SKM-1 treated with dmso at 0.1 percent for 144 hours (cell line): ENCODE measurements around the gene ENO2.

Source experiments
- DNase-seq: peaks from one replicate; lab custom pipeline; 2025; ENCODE audit not compliant: unreplicated experiment; lab: John Stamatoyannopoulos, UW

ENO2 gene

DNA sequence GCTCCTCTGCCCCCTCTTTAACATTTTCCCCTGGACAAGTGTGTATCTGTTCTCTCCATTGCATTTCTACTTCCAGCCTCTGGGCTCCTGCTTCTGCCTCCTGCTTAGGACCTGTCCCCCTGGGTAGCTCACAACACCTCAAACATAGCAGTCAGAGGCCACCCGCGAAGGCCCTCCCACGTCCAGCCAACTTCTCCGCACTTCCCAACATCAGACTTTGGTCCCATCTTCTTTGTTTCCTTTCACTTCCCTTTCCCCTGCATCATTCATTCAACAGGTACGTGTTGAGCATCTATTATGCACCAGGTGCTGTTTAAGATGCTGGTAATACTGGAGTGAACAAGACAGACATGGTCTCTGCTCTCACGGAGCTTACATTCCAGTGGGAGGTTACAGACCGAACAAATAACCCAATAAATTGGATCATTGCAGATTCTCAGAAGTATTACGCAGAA, 32.6 kb downstream of the ENO2 start:
- DNase-seq, result no peak

DNA sequence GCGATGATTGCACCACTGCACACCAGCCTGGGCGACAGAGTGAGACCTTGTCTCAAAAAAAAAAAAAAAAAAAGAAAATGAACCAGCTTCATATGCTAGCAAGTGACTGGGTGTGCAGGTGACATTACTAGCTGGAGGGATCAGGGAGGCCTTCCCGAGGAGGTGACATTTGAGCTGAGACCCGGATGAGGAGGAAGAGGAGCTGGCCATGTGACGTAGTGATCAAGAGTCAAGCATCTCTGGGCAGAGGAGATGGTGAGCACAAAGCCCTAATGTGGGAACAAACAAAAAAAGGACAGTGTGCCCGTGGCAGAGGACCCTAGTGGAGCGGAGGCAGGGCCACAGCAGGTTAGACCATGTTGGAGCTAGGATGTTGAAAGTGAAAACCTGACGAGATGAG, 33.2 kb downstream of the ENO2 start:
- DNase-seq, result no peak

- no peak for DNase-seq
Measured at GRCh38 chr12:6948873-6949594, 34.7 kb downstream of the ENO2 start.

DNA sequence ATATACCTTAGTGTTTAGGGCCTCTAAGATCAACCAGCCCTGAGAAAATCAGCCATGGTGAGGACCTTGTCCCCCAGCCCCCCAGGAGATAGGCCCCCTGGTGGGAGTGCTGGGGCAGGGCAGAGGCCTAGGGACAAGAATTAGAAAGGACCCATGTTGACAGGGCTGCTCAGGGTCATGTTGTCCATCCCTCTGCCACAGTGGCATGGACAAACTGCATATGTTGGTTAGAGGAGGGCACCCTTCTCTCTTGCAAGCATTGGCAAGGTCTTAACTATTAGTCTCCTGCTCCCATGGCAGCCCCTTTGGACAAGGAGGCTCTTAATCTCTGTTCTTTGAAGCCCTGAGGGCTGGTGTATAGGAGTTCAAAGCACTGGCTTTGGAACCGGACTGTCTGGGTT, 36.0 kb downstream of the ENO2 start:
- no peak for DNase-seq

DNA sequence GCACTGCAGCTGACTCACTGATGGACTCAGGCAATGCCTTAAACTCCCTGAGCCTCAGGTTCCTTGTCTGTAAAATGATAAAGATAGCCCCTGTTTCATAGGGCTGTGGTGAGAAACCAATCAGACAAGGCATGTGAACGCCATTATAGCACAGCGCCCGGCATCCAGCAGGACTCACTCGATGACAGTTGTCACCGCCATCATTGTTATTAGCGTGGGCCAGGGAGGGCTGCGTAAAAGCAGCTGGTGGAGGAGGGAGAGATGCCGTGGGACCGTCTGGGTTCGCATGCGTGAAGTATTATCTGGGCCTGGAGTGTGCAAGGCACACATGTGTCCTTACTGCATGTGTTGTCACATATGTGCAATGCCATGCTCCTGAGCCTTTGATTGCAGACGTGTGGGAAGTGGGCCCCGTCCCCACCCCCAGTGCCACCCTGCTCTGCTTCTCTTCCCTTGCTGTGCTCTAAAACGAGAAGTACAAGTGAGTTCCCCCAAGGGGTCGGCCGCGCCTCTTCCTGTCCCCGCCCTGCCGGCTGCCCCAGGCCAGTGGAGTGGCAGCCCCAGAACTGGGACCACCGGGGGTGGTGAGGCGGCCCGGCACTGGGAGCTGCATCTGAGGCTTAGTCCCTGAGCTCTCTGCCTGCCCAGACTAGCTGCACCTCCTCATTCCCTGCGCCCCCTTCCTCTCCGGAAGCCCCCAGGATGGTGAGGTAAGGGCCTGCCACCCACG, 36.6 kb downstream of the ENO2 start, which contains the start of gene PTPN6:
PTPN6 (plus strand) TSS at position 546 of the 730 bp plus-strand sequence; CDS start at position 703, 157 bp downstream.
- DNase-seq, result peak; percentile 50

DNA sequence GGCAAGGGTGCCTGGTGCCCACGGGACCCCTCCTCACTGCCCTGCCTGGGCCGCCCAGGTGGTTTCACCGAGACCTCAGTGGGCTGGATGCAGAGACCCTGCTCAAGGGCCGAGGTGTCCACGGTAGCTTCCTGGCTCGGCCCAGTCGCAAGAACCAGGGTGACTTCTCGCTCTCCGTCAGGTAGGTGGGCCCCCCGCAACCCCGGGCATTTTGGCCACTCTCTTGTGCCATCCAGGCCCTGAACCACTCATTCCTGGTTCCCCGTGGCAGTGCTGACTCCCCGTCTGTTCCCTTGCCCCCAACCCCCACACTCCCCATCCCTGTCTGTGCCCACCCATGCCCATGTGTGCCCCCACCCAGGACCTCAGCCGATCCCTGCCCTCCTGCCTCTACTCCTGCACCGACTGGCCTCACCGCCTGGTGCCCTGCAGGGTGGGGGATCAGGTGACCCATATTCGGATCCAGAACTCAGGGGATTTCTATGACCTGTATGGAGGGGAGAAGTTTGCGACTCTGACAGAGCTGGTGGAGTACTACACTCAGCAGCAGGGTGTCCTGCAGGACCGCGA, 37.3 kb downstream of the ENO2 start:
- DNase-seq, result no peak

DNA sequence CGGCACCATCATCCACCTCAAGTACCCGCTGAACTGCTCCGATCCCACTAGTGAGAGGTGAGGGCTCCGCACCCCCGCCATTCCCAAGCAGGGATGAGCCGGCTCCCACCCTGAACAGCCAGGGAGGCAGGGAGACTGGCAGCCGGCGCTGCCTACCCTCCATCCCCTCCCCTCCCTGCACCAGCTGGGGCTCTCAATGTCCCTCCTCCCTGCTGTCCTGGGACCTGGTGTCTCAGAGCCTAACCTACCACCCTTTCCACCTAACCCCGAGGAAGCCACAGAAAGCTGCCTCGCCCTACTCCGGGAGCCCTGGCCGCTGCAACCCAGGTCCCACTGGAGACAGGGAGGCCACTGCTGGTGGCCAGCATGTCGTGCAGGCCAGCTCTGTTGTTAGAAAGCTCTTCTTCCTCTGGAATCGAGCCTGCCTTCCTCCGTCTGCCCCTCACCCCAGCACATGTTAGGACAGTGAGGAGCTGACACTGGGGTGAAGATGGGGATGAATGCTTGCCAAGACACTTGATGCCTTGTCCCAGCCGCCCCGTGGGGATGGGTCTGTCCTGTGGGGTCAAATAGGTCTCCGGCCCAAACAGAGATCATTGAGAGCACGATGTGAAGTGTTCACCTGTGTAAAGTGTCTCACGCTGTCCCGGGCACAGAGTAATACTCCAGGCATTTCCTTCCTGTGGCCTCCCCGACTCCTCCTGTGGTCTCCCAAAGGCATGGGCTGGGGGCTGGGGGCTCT, 37.9 kb downstream of the ENO2 start:
- DNase-seq, result no peak

GRCh38 chr12:6952863-6953441, 38.6 kb downstream of the ENO2 start:
- DNase-seq, result no peak

DNA sequence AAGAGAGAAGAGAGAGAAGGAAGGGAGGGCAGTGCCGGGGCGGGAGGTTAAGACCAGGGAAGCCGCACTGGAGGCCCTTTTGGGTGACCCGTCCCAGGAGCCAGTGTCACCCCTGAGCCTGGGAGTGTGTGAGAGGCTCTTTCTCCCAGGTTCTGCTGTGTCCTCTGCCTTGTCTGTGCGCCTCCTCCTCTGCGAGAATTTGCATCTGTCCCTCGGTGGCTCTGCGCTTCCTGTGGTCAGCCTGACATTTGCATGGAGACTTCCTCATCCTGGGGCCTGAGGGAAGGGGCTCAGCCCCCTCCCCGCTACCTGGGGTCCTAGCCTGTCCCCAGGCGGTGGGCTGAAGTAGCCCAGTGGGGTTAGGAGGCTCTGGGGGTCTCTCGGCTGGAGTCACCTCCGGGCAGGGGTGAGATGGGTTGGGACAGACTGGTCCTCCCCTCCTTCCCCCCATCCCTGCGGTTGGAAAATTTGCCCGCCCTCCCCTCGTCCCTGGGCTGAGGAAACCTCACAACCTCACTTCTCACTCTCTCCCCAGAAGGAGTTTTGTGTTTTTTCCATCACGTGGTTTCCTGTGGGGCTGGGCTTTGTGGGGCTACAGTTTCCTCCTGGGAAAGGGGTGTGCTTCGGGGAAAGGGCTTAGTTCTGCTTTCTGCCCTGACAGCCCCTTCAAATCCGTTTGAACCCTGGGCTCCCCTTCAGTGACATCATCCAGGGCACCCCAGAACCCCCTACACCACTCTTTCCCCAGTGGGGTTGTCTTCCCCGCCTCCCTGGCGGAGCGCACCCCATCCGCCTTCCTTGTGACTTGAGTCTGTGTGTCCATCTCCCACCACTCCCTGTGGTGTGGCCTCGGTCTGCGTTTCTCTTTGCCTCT, 39.3 kb downstream of the ENO2 start:
- DNase-seq, result peak; percentile 81

GRCh38 chr12:6954316-6955107, 40.1 kb downstream of the ENO2 start:
- DNase-seq, result no peak

DNA sequence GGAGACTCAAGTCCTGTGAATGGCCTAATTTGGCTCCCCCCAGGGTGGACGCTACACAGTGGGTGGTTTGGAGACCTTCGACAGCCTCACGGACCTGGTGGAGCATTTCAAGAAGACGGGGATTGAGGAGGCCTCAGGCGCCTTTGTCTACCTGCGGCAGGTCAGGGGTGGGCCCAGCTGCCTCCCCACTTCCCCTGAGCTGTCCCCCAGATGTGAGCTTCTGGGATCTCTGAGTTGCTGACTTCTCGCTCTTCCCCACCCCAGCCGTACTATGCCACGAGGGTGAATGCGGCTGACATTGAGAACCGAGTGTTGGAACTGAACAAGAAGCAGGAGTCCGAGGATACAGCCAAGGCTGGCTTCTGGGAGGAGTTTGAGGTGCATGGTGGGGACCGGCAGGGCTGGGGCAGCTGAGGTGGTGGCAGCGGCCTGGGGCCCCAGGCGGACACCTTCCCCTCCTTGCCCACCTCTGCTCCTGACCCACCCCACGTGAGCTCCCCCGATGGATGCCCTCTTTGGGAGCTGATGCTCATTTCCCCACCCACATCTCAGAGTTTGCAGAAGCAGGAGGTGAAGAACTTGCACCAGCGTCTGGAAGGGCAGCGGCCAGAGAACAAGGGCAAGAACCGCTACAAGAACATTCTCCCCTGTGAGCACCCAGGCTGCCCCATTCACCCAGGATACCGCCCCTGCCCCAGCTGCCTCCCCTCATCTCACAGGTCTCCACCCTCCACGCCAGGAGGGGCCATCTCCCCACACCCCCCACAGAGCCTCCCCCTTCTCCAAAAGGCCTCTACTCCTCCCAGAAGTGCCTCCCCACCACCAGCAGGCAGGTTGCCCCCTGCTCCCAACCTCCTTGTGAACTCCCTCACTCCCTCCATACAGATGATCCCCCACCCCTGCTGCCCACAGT, 41.0 kb downstream of the ENO2 start:
- no peak for DNase-seq

- DNase-seq, result no peak
Measured at GRCh38 chr12:6956021-6956727, 41.8 kb downstream of the ENO2 start.

- no peak for DNase-seq
Measured at GRCh38 chr12:6957151-6957701, 42.8 kb downstream of the ENO2 start.

- DNase-seq, result no peak
Measured at GRCh38 chr12:6957741-6958608, 43.6 kb downstream of the ENO2 start.

- no peak for DNase-seq
Measured at GRCh38 chr12:6958609-6959057, 44.3 kb downstream of the ENO2 start.
